GM03348 (cell line): ENCODE measurements around the gene TEKT2.

Source experiments
- DNase-seq: peaks from one replicate; pipeline ENCODE4 v3.0.0; 2012; ENCODE audit warnings: low spot score

Gene TEKT2

GRCh38 chr1:36083635-36084496 lies at the start of gene TEKT2:
TEKT2 (plus strand) TSS chr1:36084094; CDS start chr1:36084922, 828 bp downstream.
- DNase-seq = peak; percentile 52

- peak; percentile 29 for DNase-seq
Observed at GRCh38 chr1:36034692-36035091, 49.2 kb upstream of the TEKT2 start.

GRCh38 chr1:36035154-36035553 lies 48.7 kb upstream of the TEKT2 start:
- no peak for DNase-seq

GRCh38 chr1:36040238-36040637 lies 43.7 kb upstream of the TEKT2 start:
- DNase-seq = no peak

- DNase-seq = no peak
Observed at GRCh38 chr1:36051821-36052220, 32.1 kb upstream of the TEKT2 start.

GRCh38 chr1:36053978-36054377 lies 29.9 kb upstream of the TEKT2 start:
- no peak for DNase-seq

- no peak for DNase-seq
Observed at GRCh38 chr1:36055706-36056105, 28.2 kb upstream of the TEKT2 start.

- no peak for DNase-seq
Observed at GRCh38 chr1:36062315-36062714, 21.6 kb upstream of the TEKT2 start.

GRCh38 chr1:36067871-36068270 lies 16.0 kb upstream of the TEKT2 start:
- no peak for DNase-seq

GRCh38 chr1:36068866-36069265 lies 15.0 kb upstream of the TEKT2 start:
- DNase-seq = no peak

GRCh38 chr1:36070349-36070748 lies 13.5 kb upstream of the TEKT2 start:
- no peak for DNase-seq

GRCh38 chr1:36076979-36077573 lies 6.8 kb upstream of the TEKT2 start:
- DNase-seq = no peak

GRCh38 chr1:36080236-36080635 lies 3.7 kb upstream of the TEKT2 start:
- DNase-seq = no peak

- no peak for DNase-seq
Observed at GRCh38 chr1:36080801-36081200, 3.1 kb upstream of the TEKT2 start.

- DNase-seq = no peak
Observed at GRCh38 chr1:36081926-36082485, 1.9 kb upstream of the TEKT2 start.

GRCh38 chr1:36083219-36083618 lies 675 bp upstream of the TEKT2 start:
- DNase-seq = no peak

GRCh38 chr1:36084497-36085115 lies 712 bp downstream of the TEKT2 start:
- no peak for DNase-seq

GRCh38 chr1:36085126-36085525 lies 1.2 kb downstream of the TEKT2 start:
- DNase-seq = no peak

GRCh38 chr1:36085686-36086526 lies 2.0 kb downstream of the TEKT2 start:
- DNase-seq = no peak

- no peak for DNase-seq
Observed at GRCh38 chr1:36086529-36087232, 2.8 kb downstream of the TEKT2 start.
